Lower leg skin (tissue), 3 donors: Measurements from ENCODE around the gene ZNF526.

Source experiments
- POLR2A ChIP-seq, 2 donors: fragments of 450-650 bp; IDR thresholded peaks; one replicate each; pipeline ENCODE4 v1.6.1; 2016 to 2017; ENCODE audit warnings: antibody characterized with exemption in 2 of 2, mild to moderate bottlenecking in 1 of 2, moderate library complexity in 1 of 2
- TF ChIP-seq, protein P1 (sequence below), 3 donors: fragments of 450-650 bp; IDR thresholded peaks; one replicate each; pipeline ENCODE4 v1.5.1; 2016; ENCODE audit warnings: antibody characterized with exemption in 3 of 3, mild to moderate bottlenecking in 3 of 3, moderate library complexity in 2 of 3

DNA sequence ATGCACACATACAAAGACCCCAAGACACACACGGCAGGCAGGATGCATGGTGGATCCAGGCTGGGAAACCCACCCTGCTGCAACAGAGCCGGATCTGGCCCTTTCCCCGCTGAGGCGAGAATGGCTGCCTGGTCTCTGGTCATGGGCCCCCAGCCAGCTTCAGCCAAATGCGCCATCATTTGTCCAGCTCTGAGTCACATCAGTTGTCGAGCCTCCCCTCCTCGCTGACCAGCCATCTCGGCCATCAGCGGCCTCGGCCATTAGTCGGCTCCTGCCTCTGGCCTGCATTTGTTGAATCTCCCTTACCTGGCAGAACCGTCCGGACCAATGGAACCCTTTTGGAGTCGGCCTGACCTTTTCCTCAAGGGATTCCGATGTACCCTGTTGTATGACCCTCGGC is 49.4 kb upstream of the ZNF526 start:
- no peak for TF ChIP-seq POLR2A (IDR thresholded peaks at IDR 0.05)
- TF ChIP-seq, protein P1, sequence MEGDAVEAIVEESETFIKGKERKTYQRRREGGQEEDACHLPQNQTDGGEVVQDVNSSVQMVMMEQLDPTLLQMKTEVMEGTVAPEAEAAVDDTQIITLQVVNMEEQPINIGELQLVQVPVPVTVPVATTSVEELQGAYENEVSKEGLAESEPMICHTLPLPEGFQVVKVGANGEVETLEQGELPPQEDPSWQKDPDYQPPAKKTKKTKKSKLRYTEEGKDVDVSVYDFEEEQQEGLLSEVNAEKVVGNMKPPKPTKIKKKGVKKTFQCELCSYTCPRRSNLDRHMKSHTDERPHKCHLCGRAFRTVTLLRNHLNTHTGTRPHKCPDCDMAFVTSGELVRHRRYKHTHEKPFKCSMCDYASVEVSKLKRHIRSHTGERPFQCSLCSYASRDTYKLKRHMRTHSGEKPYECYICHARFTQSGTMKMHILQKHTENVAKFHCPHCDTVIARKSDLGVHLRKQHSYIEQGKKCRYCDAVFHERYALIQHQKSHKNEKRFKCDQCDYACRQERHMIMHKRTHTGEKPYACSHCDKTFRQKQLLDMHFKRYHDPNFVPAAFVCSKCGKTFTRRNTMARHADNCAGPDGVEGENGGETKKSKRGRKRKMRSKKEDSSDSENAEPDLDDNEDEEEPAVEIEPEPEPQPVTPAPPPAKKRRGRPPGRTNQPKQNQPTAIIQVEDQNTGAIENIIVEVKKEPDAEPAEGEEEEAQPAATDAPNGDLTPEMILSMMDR (IDR thresholded peaks at IDR 0.05), result no peak
